GM19452 (cell line): ENCODE results near the gene EGR1.

Experiments
- ATAC-seq: cut with Tn5 transposase; IDR thresholded peaks from one replicate; pipeline ENCODE4 v1.9.1; 2021; ENCODE audit not compliant: unreplicated experiment

Gene EGR1

GRCh38 chr5:138465261-138466124, at the start of gene EGR1:
EGR1 (plus strand) TSS chr5:138465479; CDS start chr5:138465762, 283 bp downstream.
- ATAC-seq, result peak; percentile 52

- no peak for ATAC-seq
These were observed 46.8 kb upstream of the EGR1 start for GRCh38 chr5:138418444-138418843.

- no peak for ATAC-seq
These were observed 40.2 kb upstream of the EGR1 start for GRCh38 chr5:138425079-138425478.

- ATAC-seq, result no peak
These were observed 29.3 kb upstream of the EGR1 start for GRCh38 chr5:138435943-138436342.

GRCh38 chr5:138438003-138438723, 27.1 kb upstream of the EGR1 start:
- no peak for ATAC-seq

- ATAC-seq, result peak; percentile 81
These were observed 26.4 kb upstream of the EGR1 start, which contains the start of gene REEP2 for GRCh38 chr5:138438724-138439476. REEP2 (plus strand) TSS chr5:138439057; CDS start chr5:138439209, 152 bp downstream.

GRCh38 chr5:138439477-138440158, 25.7 kb upstream of the EGR1 start:
- ATAC-seq, result no peak

- no peak for ATAC-seq
These were observed 24.9 kb upstream of the EGR1 start for GRCh38 chr5:138440159-138441073.

GRCh38 chr5:138441221-138441620, 24.1 kb upstream of the EGR1 start:
- ATAC-seq, result no peak

GRCh38 chr5:138444078-138444773, 21.1 kb upstream of the EGR1 start:
- ATAC-seq, result no peak

- ATAC-seq, result no peak
These were observed 20.3 kb upstream of the EGR1 start for GRCh38 chr5:138444774-138445546.

- ATAC-seq, result no peak
These were observed 19.6 kb upstream of the EGR1 start for GRCh38 chr5:138445547-138446271.

GRCh38 chr5:138448070-138448469, 17.2 kb upstream of the EGR1 start:
- ATAC-seq, result no peak

GRCh38 chr5:138448481-138449398, 16.5 kb upstream of the EGR1 start:
- no peak for ATAC-seq

GRCh38 chr5:138449501-138450239, 15.6 kb upstream of the EGR1 start:
- ATAC-seq, result peak; percentile 79

GRCh38 chr5:138450971-138451370, 14.3 kb upstream of the EGR1 start:
- no peak for ATAC-seq
